MCF 10A (cell line): Measurements from ENCODE around the gene TMX3. TPM values are rescaled to one million over a fixed set of nuclear protein-coding genes. Genes with fewer than 3 reads are reported as not detected.

Experiments
- BruUV-seq: library from RNA; stranded (reverse); fragments of 400-500 nt; replicated peaks from 2 replicates; lab custom pipeline; 2021; lab: Mats Ljungman, UMichigan
- CTCF ChIA-PET: fragments of 300-600 bp; sonication (Branson Sonifier 250); formaldehyde crosslinking; extraction: SDS; loops from one replicate; lab custom pipeline; 2021; ENCODE audit warnings: antibody characterized with exemption, inconsistent platforms; lab: Yijun Ruan, JAX
- POLR2A ChIA-PET: fragments of 300-600, 350-650 bp; sonication (Branson Sonifier 250); formaldehyde crosslinking; extraction: SDS; loops from one replicate; lab custom pipeline; 2020; ENCODE audit warnings: antibody characterized with exemption, inconsistent platforms; lab: Yijun Ruan, JAX
- DNase-seq: peaks from one replicate; pipeline ENCODE4 v3.0.0-alpha.2; 2018; ENCODE audit not compliant: unreplicated experiment
- H3K27ac Mint-ChIP-seq: one replicate; pipeline ENCODE4 v1.8.0; 2022; ENCODE audit warnings: mild to moderate bottlenecking, low read depth, mixed read lengths; ENCODE audit not compliant: unreplicated experiment
- H3K27me3 Mint-ChIP-seq: one replicate; pipeline ENCODE4 v1.8.0; 2022; ENCODE audit warnings: mixed read lengths; ENCODE audit not compliant: insufficient read depth, unreplicated experiment
- H3K36me3 Mint-ChIP-seq: one replicate; pipeline ENCODE4 v1.8.0; 2022; ENCODE audit warnings: mild to moderate bottlenecking, moderate library complexity, mixed read lengths; ENCODE audit not compliant: insufficient read depth, unreplicated experiment
- H3K4me1 Mint-ChIP-seq: one replicate; pipeline ENCODE4 v1.8.0; 2022; ENCODE audit warnings: mixed read lengths; ENCODE audit not compliant: insufficient read depth, unreplicated experiment
- H3K4me3 Mint-ChIP-seq: one replicate; pipeline ENCODE4 v1.8.0; 2022; ENCODE audit warnings: mild to moderate bottlenecking, moderate library complexity, mixed read lengths; ENCODE audit not compliant: unreplicated experiment
- H3K9me3 Mint-ChIP-seq: one replicate; pipeline ENCODE4 v1.8.0; 2022; ENCODE audit warnings: mixed read lengths; ENCODE audit not compliant: unreplicated experiment
- intact Hi-C: fragments of 100-400 bp; cut with micrococcal nuclease; formaldehyde crosslinking; loops from 2 replicates; pipeline ENCODE4 v1.14.1; 2022
- total RNA-seq: library from RNA; stranded (reverse); gene quantifications from 2 replicates; pipeline ENCODE4 v1.2.3, GENCODE V29; 2022
- TF ChIP-seq, protein P1 (sequence below): fragments of 200-600 bp; IDR thresholded peaks from one replicate; pipeline ENCODE4 v1.8.0; 2022; ENCODE audit warnings: antibody characterized with exemption, mild to moderate bottlenecking; ENCODE audit not compliant: unreplicated experiment

Gene TMX3
- total RNA-seq, 1 experiment from 2014 or later, result 95.0 TPM

GRCh38 chr18:68714366-68714711, 569 bp downstream of the TMX3 start:
- Mint-ChIP-seq H3K27me3 (no peaks in the 10 kb centered on the region), H3K9me3 (no peaks in the 10 kb centered on the region), H3K4me3 (peak overlapping the region; percentile 95), H3K36me3 (peaks cover 21% of the 10 kb centered on the region), H3K27ac (peak overlapping the region; percentile 70), H3K4me1 (peaks cover 19% of the 10 kb centered on the region)
- BruUV-seq, result TSS peak; percentile 34
- DNase-seq, result no peak
- intact Hi-C loops, result no loop called here
- POLR2A ChIA-PET, result interaction anchor here (0.7 to 1.4 kb wide), 3 partner anchors 15 to 1197 kb away, joined by 3 to 4 read pairs (median 4); partner anchors contain the start of gene DSEL
- CTCF ChIA-PET, result interaction anchor here (0.6 kb wide), 1 partner anchor 1608 kb away, joined by 3 read pairs; no protein-coding TSS in a partner anchor
- TF ChIP-seq, protein P1, sequence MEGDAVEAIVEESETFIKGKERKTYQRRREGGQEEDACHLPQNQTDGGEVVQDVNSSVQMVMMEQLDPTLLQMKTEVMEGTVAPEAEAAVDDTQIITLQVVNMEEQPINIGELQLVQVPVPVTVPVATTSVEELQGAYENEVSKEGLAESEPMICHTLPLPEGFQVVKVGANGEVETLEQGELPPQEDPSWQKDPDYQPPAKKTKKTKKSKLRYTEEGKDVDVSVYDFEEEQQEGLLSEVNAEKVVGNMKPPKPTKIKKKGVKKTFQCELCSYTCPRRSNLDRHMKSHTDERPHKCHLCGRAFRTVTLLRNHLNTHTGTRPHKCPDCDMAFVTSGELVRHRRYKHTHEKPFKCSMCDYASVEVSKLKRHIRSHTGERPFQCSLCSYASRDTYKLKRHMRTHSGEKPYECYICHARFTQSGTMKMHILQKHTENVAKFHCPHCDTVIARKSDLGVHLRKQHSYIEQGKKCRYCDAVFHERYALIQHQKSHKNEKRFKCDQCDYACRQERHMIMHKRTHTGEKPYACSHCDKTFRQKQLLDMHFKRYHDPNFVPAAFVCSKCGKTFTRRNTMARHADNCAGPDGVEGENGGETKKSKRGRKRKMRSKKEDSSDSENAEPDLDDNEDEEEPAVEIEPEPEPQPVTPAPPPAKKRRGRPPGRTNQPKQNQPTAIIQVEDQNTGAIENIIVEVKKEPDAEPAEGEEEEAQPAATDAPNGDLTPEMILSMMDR, result no peak

DNA sequence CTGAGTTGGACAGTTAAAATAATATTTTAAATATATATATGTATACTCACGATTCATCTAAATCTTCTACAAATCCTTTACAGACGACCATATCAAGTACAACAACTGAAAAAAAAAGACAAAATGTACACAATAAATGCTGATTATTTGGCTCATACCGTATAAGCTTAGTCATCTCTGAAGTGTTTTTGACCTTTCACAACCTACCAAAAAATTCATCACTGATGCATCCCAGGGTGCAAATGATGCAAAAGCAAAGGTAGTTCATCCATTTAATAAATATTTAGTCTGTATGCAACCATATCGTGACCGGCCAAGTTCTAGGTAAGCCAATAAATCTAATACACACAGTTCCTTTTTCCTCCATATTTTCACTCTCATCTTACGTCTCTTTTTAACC, 1.1 kb downstream of the TMX3 start:
- peak; percentile 34 for DNase-seq
- BruUV-seq, result no TSS peak
- TF ChIP-seq, protein P1, result no peak

DNA sequence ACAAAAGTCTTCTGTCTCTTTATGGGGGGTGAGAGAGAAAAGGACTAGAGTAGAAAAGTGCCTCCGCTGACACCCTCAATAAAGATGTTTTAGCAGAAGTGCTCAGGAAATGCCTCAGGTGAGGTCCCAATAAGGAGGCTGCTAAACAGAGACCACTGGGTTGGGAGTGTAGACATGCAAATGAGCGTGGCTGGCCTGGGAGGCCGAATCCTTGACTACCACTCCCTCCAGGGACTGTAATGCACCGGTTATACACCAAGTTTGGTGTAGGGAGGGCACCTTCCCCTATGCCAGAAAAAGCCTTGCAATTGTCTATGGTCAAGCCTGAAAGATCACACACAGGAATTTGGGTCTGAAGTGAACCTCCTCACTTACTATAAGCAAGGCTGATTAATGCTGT, 1.8 kb downstream of the TMX3 start:
- Mint-ChIP-seq H3K36me3 (peaks cover 28% of the 10 kb centered on the region), H3K27me3 (no peaks in the 10 kb centered on the region), H3K4me3 (peak overlapping the region; percentile 95), H3K9me3 (no peaks in the 10 kb centered on the region), H3K4me1 (peaks cover 19% of the 10 kb centered on the region), H3K27ac (no peak overlapping the region)
- no peak for DNase-seq
- intact Hi-C loops, result no loop called here
- CTCF ChIA-PET, result interaction anchor here (1.1 kb wide), 1 partner anchor 23 kb away, joined by 4 read pairs; no protein-coding TSS in a partner anchor
- POLR2A ChIA-PET, result no interaction called here
- TF ChIP-seq, protein P1, result no peak
- BruUV-seq, result no TSS peak

More for the DNA sequence above, 1.1 kb downstream of the TMX3 start:
- H3K9me3 Mint-ChIP-seq, result no peaks in the 10 kb centered on the region
- peak overlapping the region; percentile 95 for H3K4me3 Mint-ChIP-seq
- H3K27ac Mint-ChIP-seq, result peak overlapping the region; percentile 70
- CTCF ChIA-PET, result interaction anchor here (0.6 kb wide), 1 partner anchor 1607 kb away, joined by 3 read pairs; no protein-coding TSS in a partner anchor
- H3K27me3 Mint-ChIP-seq, result no peaks in the 10 kb centered on the region
- H3K4me1 Mint-ChIP-seq, result peaks cover 19% of the 10 kb centered on the region
- intact Hi-C loops, result no loop called here
- POLR2A ChIA-PET, result interaction anchor here (0.7 to 1.4 kb wide), 2 partner anchors 124 to 1197 kb away, joined by 4 read pairs; partner anchors contain the start of gene DSEL
- peaks cover 26% of the 10 kb centered on the region for H3K36me3 Mint-ChIP-seq

DNA sequence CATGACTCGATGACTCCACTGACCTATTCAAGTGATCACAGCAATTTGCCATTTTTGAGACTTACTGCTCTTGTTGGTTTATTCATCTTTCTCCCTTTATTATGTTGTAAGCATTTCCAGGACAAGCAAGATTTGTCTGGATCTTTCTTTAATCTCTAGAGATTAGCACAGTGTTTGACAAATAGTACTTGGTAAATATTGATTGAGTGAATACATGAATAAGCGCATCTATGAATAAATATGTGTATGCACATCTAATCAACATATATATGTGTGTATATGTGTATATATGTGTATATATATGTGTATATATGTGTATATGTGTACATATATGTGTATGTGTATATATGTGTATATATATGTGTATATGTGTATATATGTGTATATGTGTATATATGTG, 7.3 kb downstream of the TMX3 start:
- TF ChIP-seq, protein P1, result no peak
- DNase-seq, result no peak
- Mint-ChIP-seq H3K27ac (no peak overlapping the region), H3K36me3 (peaks cover 46% of the 10 kb centered on the region), H3K9me3 (no peaks in the 10 kb centered on the region), H3K4me3 (no peak overlapping the region), H3K27me3 (no peaks in the 10 kb centered on the region), H3K4me1 (peaks cover 14% of the 10 kb centered on the region)
- intact Hi-C loops, result no loop called here
- ChIA-PET CTCF (no interaction called here), POLR2A (no interaction called here)
- BruUV-seq, result no TSS peak
